Neural cell (in vitro differentiated cells): ENCODE measurements around the gene RNF32.

ENCODE experiments used
- CTCF ChIP-seq: fragments of 450-650 bp; IDR thresholded peaks from 2 replicates; pipeline ENCODE4 v1.5.1; 2014; ENCODE audit warnings: antibody characterized with exemption, mild to moderate bottlenecking, moderate library complexity; ENCODE audit not compliant: poor library complexity, severe bottlenecking
- EP300 ChIP-seq: fragments of 450-650 bp; conservative IDR thresholded peaks from 2 replicates; pipeline ENCODE4 v1.6.1; 2014; ENCODE audit warnings: antibody characterized with exemption, mild to moderate bottlenecking, moderate library complexity; ENCODE audit not compliant: poor library complexity, severe bottlenecking

GRCh38 chr7:156655983-156656382, 15.4 kb downstream of the RNF32 start:
- no peak for TF ChIP-seq CTCF
- no peak for TF ChIP-seq EP300
